Effector memory CD4-positive, alpha-beta T cell (primary cell): ENCODE results near the gene L1CAM.
"Not testable (repeated sequence)": the region's sequence is repeated elsewhere in the genome, so short reads cannot be mapped to it uniquely, and the experiment has no call there.

Experiments
- DNase-seq, 3 donors: peaks; one replicate each; pipeline ENCODE4 v3.0.0-alpha.2; 2020
- H3K27ac ChIP-seq: 2 replicates; pipeline ENCODE4 v1.7.0; 2013; ENCODE audit warnings: mild to moderate bottlenecking, low read length, moderate library complexity; ENCODE audit not compliant: insufficient read depth, poor library complexity, severe bottlenecking
- H3K27me3 ChIP-seq: replicated peaks from 2 replicates; pipeline ENCODE4 v1.7.0; 2013; ENCODE audit warnings: mild to moderate bottlenecking, low read length; ENCODE audit not compliant: insufficient read depth, control insufficient read depth, poor library complexity, severe bottlenecking
- H3K36me3 ChIP-seq: 2 replicates; pipeline ENCODE4 v1.7.0; 2013; ENCODE audit warnings: mild to moderate bottlenecking, low read length, moderate library complexity; ENCODE audit not compliant: control insufficient read depth, insufficient read depth
- H3K4me1 ChIP-seq: 2 replicates; pipeline ENCODE4 v1.7.0; 2013; ENCODE audit warnings: low read length, mild to moderate bottlenecking; ENCODE audit not compliant: control insufficient read depth, insufficient read depth, poor library complexity, severe bottlenecking
- H3K4me3 ChIP-seq: 2 replicates; pipeline ENCODE4 v1.7.0; 2013; ENCODE audit warnings: low read length, low read depth, mild to moderate bottlenecking; ENCODE audit not compliant: insufficient read depth, poor library complexity, severe bottlenecking
- H3K9me3 ChIP-seq: 2 replicates; pipeline ENCODE4 v1.7.0; 2013; ENCODE audit warnings: mild to moderate bottlenecking, low read length, moderate library complexity; ENCODE audit not compliant: control insufficient read depth

L1CAM gene

GRCh38 chrX:153818571-153819383, 67.2 kb downstream of the L1CAM start:
- H3K4me1 ChIP-seq: peaks cover 33% of the 10 kb centered on the region
- H3K36me3 ChIP-seq: no peaks in the 10 kb centered on the region
- no peak overlapping the region for H3K27ac ChIP-seq
- H3K9me3 ChIP-seq: no peaks in the 10 kb centered on the region
- H3K27me3 ChIP-seq: no peaks in the 10 kb centered on the region
- H3K4me3 ChIP-seq: peak overlapping the region; percentile 33
- peak; percentile 41 to 49 (median 48) for DNase-seq

GRCh38 chrX:153818064-153818463, 67.9 kb downstream of the L1CAM start:
- DNase-seq, H3K27ac ChIP-seq, H3K36me3 ChIP-seq, H3K27me3 ChIP-seq, H3K4me3 ChIP-seq, H3K9me3 ChIP-seq: not testable (repeated sequence)
- peaks cover 33% of the 10 kb centered on the region for H3K4me1 ChIP-seq

GRCh38 chrX:153816831-153817690, 68.9 kb downstream of the L1CAM start:
- H3K9me3 ChIP-seq: no peaks in the 10 kb centered on the region
- no peak overlapping the region for H3K27ac ChIP-seq
- H3K36me3 ChIP-seq: no peaks in the 10 kb centered on the region
- DNase-seq: peak in 2 of 3 donors; percentile 14 to 19
- peak overlapping the region; percentile 7 for H3K4me3 ChIP-seq
- H3K4me1 ChIP-seq: peaks cover 28% of the 10 kb centered on the region
- no peaks in the 10 kb centered on the region for H3K27me3 ChIP-seq

- Histone ChIP-seq H3K9me3 (no peaks in the 10 kb centered on the region), H3K36me3 (no peaks in the 10 kb centered on the region), H3K4me3 (no peak overlapping the region), H3K27me3 (no peaks in the 10 kb centered on the region), H3K4me1 (peaks cover 17% of the 10 kb centered on the region), H3K27ac (no peak overlapping the region)
- DNase-seq: no peak
Observed at GRCh38 chrX:153814591-153815315, 71.2 kb downstream of the L1CAM start.

- Histone ChIP-seq H3K4me3 (no peak overlapping the region), H3K4me1 (peaks cover 10% of the 10 kb centered on the region), H3K27me3 (no peaks in the 10 kb centered on the region), H3K36me3 (no peaks in the 10 kb centered on the region), H3K9me3 (no peaks in the 10 kb centered on the region), H3K27ac (no peak overlapping the region)
- DNase-seq: no peak
Observed at GRCh38 chrX:153813161-153813560, 72.8 kb downstream of the L1CAM start.

GRCh38 chrX:153812220-153812619, 73.8 kb downstream of the L1CAM start:
- H3K9me3 ChIP-seq: no peaks in the 10 kb centered on the region
- H3K4me1 ChIP-seq: peaks cover 9% of the 10 kb centered on the region
- no peaks in the 10 kb centered on the region for H3K36me3 ChIP-seq
- no peak overlapping the region for H3K4me3 ChIP-seq
- H3K27me3 ChIP-seq: no peaks in the 10 kb centered on the region
- no peak overlapping the region for H3K27ac ChIP-seq
- no peak for DNase-seq
